ENCODE results near the gene LGALS4.
A peak's percentile ranks its signal among the peaks of the same experiment; 100 is the strongest.
"Not testable (repeated sequence)": the region's sequence is repeated elsewhere in the genome, so short reads cannot be mapped to it uniquely, and the experiment has no call there.

LGALS4 gene

GRCh38 chr19:38770949-38771275 lies 41.8 kb downstream of the LGALS4 start:
- not testable (repeated sequence) for DNase-seq (ENCODE audit: low read depth in 2 of 2)

DNA sequence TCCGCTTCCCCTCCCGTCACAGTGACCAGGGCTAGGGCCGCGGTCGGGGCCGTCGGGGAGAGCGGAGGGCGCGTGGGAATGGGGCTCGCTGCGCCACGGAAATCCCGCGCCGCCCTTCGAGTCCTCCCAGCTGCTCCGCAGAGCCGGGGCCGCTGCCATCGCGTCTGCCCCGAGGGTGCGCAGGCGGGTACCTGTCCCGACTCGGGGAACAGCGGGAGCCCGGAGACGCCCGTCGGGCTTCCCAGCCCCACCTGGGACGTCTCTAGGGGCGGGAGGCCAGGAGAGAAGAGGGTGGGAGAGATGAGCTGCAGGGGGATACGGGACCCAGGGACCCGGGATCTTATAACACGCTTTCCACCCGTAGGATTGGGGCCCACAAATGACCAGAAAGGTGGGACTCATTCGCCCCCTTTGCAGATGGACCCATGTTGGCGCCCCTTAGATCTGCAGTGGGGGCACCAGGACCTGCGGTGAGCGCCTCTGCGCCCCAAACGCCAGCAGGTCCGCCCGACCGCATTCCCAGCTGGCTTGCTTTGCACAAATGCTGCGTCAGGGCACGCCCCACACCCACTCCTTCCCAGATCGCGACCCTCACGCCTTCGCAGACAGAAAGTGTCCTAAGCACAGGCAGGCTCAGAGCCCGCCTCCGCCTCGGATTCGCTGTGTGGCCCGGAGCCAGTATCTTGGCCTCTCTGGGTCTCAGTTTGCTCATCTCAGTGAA lies 42.4 kb downstream of the LGALS4 start:
- not testable (repeated sequence) for DNase-seq (ENCODE audit: low read depth in 2 of 2)

DNA sequence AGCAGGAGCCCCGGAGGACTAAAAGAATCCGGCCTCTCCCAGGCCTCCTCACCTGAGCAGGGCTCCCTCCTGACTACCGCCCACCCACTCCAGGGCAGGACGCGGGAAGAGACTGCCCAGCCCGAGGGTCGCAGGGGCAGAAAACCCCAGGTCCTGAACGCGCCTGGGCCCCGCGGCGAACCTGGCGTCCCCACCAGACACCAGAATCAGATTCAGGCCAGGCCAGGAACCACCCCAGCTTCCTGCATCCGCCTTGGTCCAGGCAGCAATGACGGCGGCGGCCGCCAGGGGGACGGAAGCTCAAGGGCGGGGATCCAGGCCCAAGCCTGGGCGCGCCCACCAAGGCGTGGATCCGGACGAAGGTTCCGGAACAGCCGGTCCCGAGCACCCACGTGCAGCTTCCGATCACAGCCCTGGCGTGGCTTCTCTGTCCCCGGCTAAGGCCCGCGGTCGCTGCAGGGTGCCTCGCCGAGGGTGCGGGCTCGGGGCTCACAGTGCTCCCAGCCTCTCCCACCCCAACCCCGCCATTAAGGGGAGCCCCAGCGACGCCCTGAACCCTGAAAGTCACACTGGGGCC lies 43.0 kb downstream of the LGALS4 start:
- DNase-seq (ENCODE audit: low read depth in 2 of 2), result peak; percentile 66 to 79

- no peak for DNase-seq (ENCODE audit: low read depth in 2 of 2)
Observed at GRCh38 chr19:38766276-38767047, 46.3 kb downstream of the LGALS4 start.

DNA sequence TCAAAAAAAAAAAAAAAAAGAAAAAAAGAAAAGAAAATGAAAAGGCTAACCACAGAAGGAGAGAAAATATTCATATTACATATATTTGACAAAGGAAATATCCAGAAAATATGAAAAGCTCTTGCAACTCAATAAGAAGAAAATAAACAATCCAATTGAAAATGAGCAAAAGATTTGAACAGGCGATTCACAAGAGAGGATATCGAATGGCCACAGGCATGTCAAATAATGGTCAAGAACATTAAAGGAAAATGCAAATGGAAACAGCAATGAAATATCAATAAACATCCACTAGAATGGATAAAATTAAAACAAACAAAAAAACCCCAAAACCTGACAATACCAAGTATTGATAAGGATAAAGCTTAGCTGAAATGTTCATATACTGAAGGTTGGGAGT lies 47.5 kb downstream of the LGALS4 start:
- DNase-seq (ENCODE audit: low read depth in 2 of 2), result no peak

DNA sequence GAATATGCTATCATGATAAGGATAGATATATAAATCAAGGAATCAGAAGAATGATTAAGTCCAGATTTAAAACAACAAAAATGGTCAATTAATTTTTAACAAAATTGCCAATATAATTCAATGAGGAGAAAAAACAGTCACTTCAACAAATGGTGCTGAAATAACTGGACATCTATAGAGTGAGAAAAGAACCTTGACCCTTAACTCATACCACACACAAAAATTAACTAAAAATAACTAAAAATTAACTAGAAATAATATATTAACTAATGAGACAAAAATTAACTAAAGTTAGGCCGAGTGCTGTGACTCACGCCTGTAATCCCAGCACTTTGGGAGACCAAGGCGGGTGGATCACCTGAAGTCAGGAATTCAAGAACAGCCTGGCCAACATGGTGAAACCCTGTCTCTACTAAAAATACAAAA lies 48.9 kb downstream of the LGALS4 start:
- DNase-seq (ENCODE audit: low read depth in 2 of 2), result no peak

- not testable (repeated sequence) for DNase-seq (ENCODE audit: low read depth in 2 of 2)
Observed at GRCh38 chr19:38761884-38762389, 50.8 kb downstream of the LGALS4 start.

DNA sequence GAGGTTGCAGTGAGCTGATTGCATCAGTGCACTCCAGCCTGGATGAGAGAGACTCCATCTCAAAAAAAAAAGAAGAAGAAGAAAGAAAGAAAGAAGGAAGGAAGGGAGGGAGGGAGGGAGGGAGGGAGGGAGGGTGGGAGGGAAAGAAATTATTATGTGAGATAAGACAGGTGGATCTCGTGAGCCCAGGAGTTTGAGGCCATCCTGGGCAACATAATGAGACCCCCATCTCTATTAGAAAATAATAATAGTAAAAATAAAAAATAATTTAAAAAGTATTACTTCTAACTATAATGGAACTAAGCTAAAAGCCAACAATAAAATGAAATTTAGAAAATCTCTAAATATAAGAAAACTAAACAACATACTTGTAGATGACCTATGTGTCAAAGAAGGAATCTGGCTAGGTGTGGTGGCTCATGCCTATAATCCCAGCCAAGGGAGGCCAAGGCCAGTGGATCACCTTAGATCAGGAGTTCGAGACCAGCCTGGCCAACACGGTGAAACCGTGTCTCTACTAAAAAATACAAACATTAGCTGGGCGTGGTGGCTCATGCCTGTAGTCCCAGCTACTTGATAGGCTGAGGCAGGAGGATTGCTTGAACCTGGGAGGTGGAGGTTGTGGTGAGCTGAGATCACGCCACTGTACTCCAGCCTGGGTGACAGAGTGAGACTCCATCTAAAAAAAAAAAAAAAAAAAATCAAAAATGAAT lies 51.8 kb downstream of the LGALS4 start:
- DNase-seq (ENCODE audit: low read depth in 2 of 2), result not testable (repeated sequence)

- DNase-seq (ENCODE audit: low read depth in 2 of 2), result no peak
Observed at GRCh38 chr19:38759590-38760003, 53.1 kb downstream of the LGALS4 start.

GRCh38 chr19:38754196-38754595 lies 58.5 kb downstream of the LGALS4 start:
- DNase-seq (ENCODE audit: low read depth in 2 of 2), result not testable (repeated sequence)

DNA sequence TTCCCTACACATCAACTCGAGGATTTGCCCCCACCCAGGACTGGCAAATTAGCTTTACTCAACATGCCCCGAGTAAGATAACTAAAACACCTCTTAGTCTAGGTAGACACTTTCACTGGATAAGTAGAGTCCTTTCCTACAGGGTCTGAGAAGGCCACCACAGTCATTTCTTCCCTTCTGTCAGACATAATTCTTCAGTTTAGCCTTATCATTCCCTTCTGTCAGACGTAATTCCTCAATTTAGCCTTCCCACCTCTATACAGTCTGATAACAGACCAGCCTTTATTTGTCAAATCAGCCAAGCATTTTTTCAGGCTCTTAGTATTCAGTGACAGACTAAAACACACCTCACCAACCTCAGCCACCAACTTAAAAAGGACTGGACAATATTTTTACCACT lies 59.0 kb downstream of the LGALS4 start:
- not testable (repeated sequence) for DNase-seq (ENCODE audit: low read depth in 2 of 2)

All from stimulated activated CD4-positive, alpha-beta T cell treated with anti-CD3 and anti-CD28 coated beads, Interleukin-12 subunit alpha, Interleukin-12 subunit beta, amount 100 ng/mL, for 24 hours (primary cell).